Measurements from ENCODE around the gene POC1A.

- TF ChIP-seq YY1 (IDR thresholded peaks at IDR 0.05; ENCODE audit: insufficient read depth, insufficient read length) (no peak), ZNF274 (IDR thresholded peaks at IDR 0.05; ENCODE audit: low read depth, low read length) (no peak), SUZ12 (IDR thresholded peaks at IDR 0.05; ENCODE audit: extremely low read depth, insufficient read depth, insufficient read length) (no peak)
Measured at GRCh38 chr3:52062505-52062904, 91.7 kb downstream of the POC1A start.

Data from NT2/D1 (cell line).